K562 (cell line): Measurements from ENCODE around the gene LYZL6. TPM values are rescaled to one million over a fixed set of nuclear protein-coding genes. Genes with fewer than 3 reads are reported as not detected.

Experiments used
- ATAC-seq: fragments of 200-7000 bp; cut with Tn5 transposase; 3 replicates; pipeline ENCODE4 v1.9.1; 2020; ENCODE audit warnings: moderate library complexity
- BruUV-seq: library from RNA; stranded (reverse); fragments of 400-500 nt; replicated peaks from 2 replicates; lab custom pipeline; 2021; lab: Mats Ljungman, UMichigan
- CTCF ChIA-PET: fragments of 300-600 bp; formaldehyde crosslinking; extraction: SDS; loops from one replicate; lab custom pipeline; 2021; ENCODE audit warnings: low intra/inter-chr PET ratio; lab: Yijun Ruan, JAX
- POLR2A ChIA-PET: fragments of 300-600, 350-650 bp; sonication (Branson Sonifier 250); formaldehyde crosslinking; extraction: SDS; loops from one replicate; lab custom pipeline; 2021; ENCODE audit warnings: antibody characterized with exemption, inconsistent platforms; lab: Yijun Ruan, JAX
- DNase-seq, 4 experiments: peaks; one replicate each; pipeline versions ENCODE4 v3.0.0 to v3.0.0-alpha.2; 2011 to 2018; ENCODE audit warnings: low spot score in 3 of 4, mixed read lengths in 3 of 4; ENCODE audit errors: extremely low read depth in 1 of 4
- FAIRE-seq: peaks from 2 replicates; lab custom pipeline; 2011; peaks lifted over from hg19 to GRCh38; lab: Jason Lieb, UNC
- H2AFZ ChIP-seq: 2 replicates; pipeline ENCODE4 v1.6.0; 2011; ENCODE audit warnings: low read depth, low read length, control low read depth, inconsistent platforms
- H3K27ac ChIP-seq: fragments of 200-600 bp; 3 replicates; pipeline ENCODE4 v1.8.0; 2011; ENCODE audit warnings: low read depth, mild to moderate bottlenecking, control low read depth, inconsistent platforms, low read length, moderate library complexity, mixed read lengths; ENCODE audit errors: extremely low read depth
- H3K27me3 ChIP-seq, 2 experiments: fragments of 300-600 bp in 1 of 2; 2 replicates in 1 of 2; 3 replicates in 1 of 2; pipeline versions ENCODE4 v1.6.0 to v1.8.0; 2011; ENCODE audit warnings: inconsistent platforms in 2 of 2, low read length in 2 of 2, mild to moderate bottlenecking in 1 of 2, mixed read lengths in 1 of 2, moderate library complexity in 1 of 2; ENCODE audit not compliant: control insufficient read depth in 2 of 2, insufficient read depth in 2 of 2
- H3K36me3 ChIP-seq: fragments of 300-600 bp; 3 replicates; pipeline ENCODE4 v1.8.0; 2011; ENCODE audit warnings: mild to moderate bottlenecking, low read length, inconsistent platforms; ENCODE audit not compliant: control insufficient read depth, insufficient read depth
- H3K4me1 ChIP-seq, 2 experiments: fragments of 200-600 bp in 1 of 2; replicated peaks in 1 of 2; 2 replicates in 1 of 2; 3 replicates in 1 of 2; pipeline versions ENCODE4 v1.5.1 to v1.8.0; 2011; ENCODE audit warnings: inconsistent platforms in 2 of 2, low read length in 2 of 2, mild to moderate bottlenecking in 1 of 2, mixed read lengths in 1 of 2, moderate library complexity in 1 of 2; ENCODE audit not compliant: control insufficient read depth in 2 of 2, insufficient read depth in 2 of 2
- H3K4me2 ChIP-seq: 2 replicates; pipeline ENCODE4 v1.6.1; 2011; ENCODE audit warnings: low read length, control low read depth, inconsistent platforms, mixed read lengths; ENCODE audit not compliant: insufficient read depth
- H3K4me3 ChIP-seq: fragments of 200-600 bp; sonication (generic), shearing (Covaris generic); 2 replicates; pipeline ENCODE4 v1.5.1; 2016; ENCODE audit warnings: control low read depth, inconsistent platforms
- H3K79me2 ChIP-seq: fragments of 200-600 bp; 3 replicates; pipeline ENCODE4 v1.8.0; 2011; ENCODE audit warnings: low read length, inconsistent platforms; ENCODE audit not compliant: control insufficient read depth, insufficient read depth
- H3K9ac ChIP-seq, 2 experiments: 2 replicates each; pipeline versions ENCODE4 v1.6.0 to v1.6.1; 2011; ENCODE audit warnings: low read depth in 2 of 2, low read length in 2 of 2, control low read depth in 1 of 2, inconsistent platforms in 1 of 2, mild to moderate bottlenecking in 1 of 2, mixed read lengths in 1 of 2; ENCODE audit not compliant: insufficient read depth in 1 of 2
- H3K9me1 ChIP-seq: one replicate; pipeline ENCODE4 v1.6.0; 2011; ENCODE audit warnings: inconsistent platforms, mild to moderate bottlenecking, low read length, moderate library complexity; ENCODE audit not compliant: control insufficient read depth, insufficient read depth
- H3K9me3 ChIP-seq: replicated peaks from 2 replicates; pipeline ENCODE4 v1.5.1; 2011; ENCODE audit warnings: low read depth, low read length, inconsistent platforms; ENCODE audit not compliant: control insufficient read depth, insufficient read depth
- H4K20me1 ChIP-seq: replicated peaks from 2 replicates; pipeline ENCODE4 v1.6.1; 2011; ENCODE audit warnings: low read length, inconsistent platforms, mixed read lengths; ENCODE audit not compliant: control insufficient read depth, insufficient read depth
- BRD9 ChIP-seq: fragments of 450-650 bp; IDR thresholded peaks from 2 replicates; pipeline ENCODE4 v1.6.1; 2018; ENCODE audit warnings: low read depth; ENCODE audit not compliant: partially characterized antibody
- DIDO1 ChIP-seq: fragments of 450-650 bp; IDR thresholded peaks from 2 replicates; pipeline ENCODE4 v1.6.1; 2016; ENCODE audit warnings: low read depth, missing biosample characterization, missing genetic modification characterization
- KDM5B ChIP-seq: fragments of 200-600 bp; sonication (generic); IDR thresholded peaks from 2 replicates; pipeline ENCODE4 v1.6.1; 2012; ENCODE audit warnings: low read depth, mild to moderate bottlenecking, moderate library complexity, low read length, control low read depth, inconsistent platforms; ENCODE audit not compliant: insufficient replicate concordance
- STAT5A ChIP-seq: IDR thresholded peaks from 2 replicates; pipeline ENCODE4 v1.6.1; 2012; ENCODE audit warnings: low read length, inconsistent platforms, borderline replicate concordance
- TSC22D4 ChIP-seq: fragments of 450-650 bp; IDR thresholded peaks from 2 replicates; pipeline ENCODE4 v1.6.1; 2016; ENCODE audit warnings: missing genetic modification characterization, missing biosample characterization, control low read depth
- WGBS: fragments of 100-300 bp; shearing (Covaris generic); methylation state at CpG from one replicate; pipeline ENCODE4 v1.1.6; 2016; ENCODE audit warnings: low coverage, mixed read lengths; ENCODE audit not compliant: insufficient coverage; ENCODE audit errors: missing lambda C conversion rate; 5-methylcytosine and 5-hydroxymethylcytosine counted together
- in situ Hi-C: fragments of 300-500 bp; cut with MboI; formaldehyde crosslinking; loops from 4 replicates; pipeline ENCODE4 v1.15.0; 2018; ENCODE audit warnings: inconsistent platforms, mixed read lengths
- intact Hi-C: fragments of 100-400 bp; cut with micrococcal nuclease; formaldehyde crosslinking; loops from 2 replicates; pipeline ENCODE4 v1.14.2; 2022
- polyA plus RNA-seq, 8 experiments: library from polyadenylated mRNA; depleted of rRNA in 4 of 8; stranded (reverse) in 5 of 8; unstranded in 3 of 8; fragments of >200 nt; fragmentation: Nextera tagmentation in 2 of 8; fragmentation: Illumina TruSeq in 1 of 8; extraction: Ambion mirVana in 2 of 8; extraction: Trizol in 1 of 8; gene quantifications; 2 replicates each; pipeline versions ENCODE4 v1.2.1 to v1.2.3, GENCODE V29; 2011 to 2014; ENCODE audit warnings: inconsistent platforms in 1 of 8, missing spikeins in 1 of 8
- total RNA-seq, 7 experiments: library from RNA; depleted of rRNA in 6 of 7; stranded (reverse); fragments of >200 nt in 6 of 7; fragmentation: Illumina TruSeq in 2 of 7; extraction: Trizol in 2 of 7; gene quantifications; 2 replicates each; pipeline versions ENCODE4 v1.2.1 to v1.2.3, GENCODE V29; 2011 to 2021; ENCODE audit warnings: low replicate concordance in 1 of 7
- TF ChIP-seq, protein P1 (sequence below), 2 experiments: fragments of 450-650 bp; IDR thresholded peaks; 2 replicates each; pipeline ENCODE4 v1.6.1; 2016; ENCODE audit warnings: mild to moderate bottlenecking in 2 of 2, borderline replicate concordance in 1 of 2, low read depth in 1 of 2, moderate library complexity in 1 of 2
- TF ChIP-seq, protein P2 (sequence below): fragments of 250-450 bp; sonication (Bioruptor Pico); IDR thresholded peaks from 2 replicates; pipeline ENCODE4 v1.8.0; 2022; ENCODE audit warnings: inconsistent platforms, mild to moderate bottlenecking, moderate library complexity, borderline replicate concordance
- TF ChIP-seq, protein P3 (sequence below): fragments of 450-650 bp; formaldehyde crosslinking; IDR thresholded peaks from 2 replicates; pipeline ENCODE4 v1.4.0; 2020; ENCODE audit warnings: mild to moderate bottlenecking, moderate library complexity
- TF ChIP-seq, protein P4 (sequence below): fragments of 450-650 bp; conservative IDR thresholded peaks from 2 replicates; pipeline ENCODE4 v1.6.1; 2016; ENCODE audit warnings: missing genetic modification characterization, low read depth, mild to moderate bottlenecking, missing compliant biosample characterization, moderate library complexity

Gene LYZL6
- total and polyA plus RNA-seq, 9 of the 15 experiments (the other 6 are each of a cell fraction or from before 2014, with no cell fraction given) = not detected

DNA sequence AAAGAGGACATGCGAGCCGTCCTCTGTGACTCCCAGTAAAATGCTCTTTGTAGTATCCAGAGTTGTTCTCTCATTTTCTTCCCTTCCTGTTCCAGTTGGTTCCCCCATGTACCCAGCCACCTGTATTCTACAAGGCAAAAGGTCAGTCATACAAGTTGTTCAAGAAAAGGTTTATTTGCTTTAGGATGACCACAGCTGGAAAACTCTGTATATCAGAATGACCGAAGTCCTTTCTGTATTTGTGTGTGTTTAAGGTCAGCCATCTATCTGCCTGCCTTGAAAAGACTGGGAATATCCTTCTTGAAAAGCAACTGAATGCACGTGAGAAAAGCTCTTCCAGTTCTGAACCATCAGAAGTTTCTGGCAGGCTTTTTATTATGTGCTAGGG is 29.4 kb upstream of the LYZL6 start:
- H3K9me1 ChIP-seq = no peaks in the 10 kb centered on the region
- in situ Hi-C loops = loop anchor here (5.0 to 25.0 kb wide), 2 partner anchors 164 to 514 kb away; partner anchors contain the start of gene ZNHIT3
- no TSS peak for BruUV-seq
- ATAC-seq (no peak), FAIRE-seq (no peak), DNase-seq (no peak)
- H3K9me3 ChIP-seq = no peaks in the 10 kb centered on the region
- no peak overlapping the region for H3K4me2 ChIP-seq
- no peaks in the 10 kb centered on the region for H4K20me1 ChIP-seq
- no peak overlapping the region for H2AFZ ChIP-seq
- POLR2A ChIA-PET = interaction anchor here (0.7 to 1.2 kb wide), 3 partner anchors 87 to 482 kb away, joined by 3 to 4 read pairs (median 3); partner anchors contain the start of gene CCL5
- H3K27ac ChIP-seq = no peak overlapping the region
- intact Hi-C loops = no loop called here
- H3K9ac ChIP-seq = no peak overlapping the region
- H3K36me3 ChIP-seq = no peaks in the 10 kb centered on the region
- H3K79me2 ChIP-seq = no peaks in the 10 kb centered on the region
- H3K4me3 ChIP-seq = no peak overlapping the region
- no peaks in the 10 kb centered on the region for H3K4me1 ChIP-seq
- CTCF ChIA-PET = interaction anchor here (1.5 kb wide), 1 partner anchor 176 kb away, joined by 3 read pairs; no protein-coding TSS in a partner anchor
- WGBS = 10% methylated on average over 4 of the region's 4 CpGs
- H3K27me3 ChIP-seq = peaks cover 2 to 11% of the 10 kb centered on the region in 2 experiments; a peak in 3 of 5 replicates
- TF ChIP-seq, protein P1, sequence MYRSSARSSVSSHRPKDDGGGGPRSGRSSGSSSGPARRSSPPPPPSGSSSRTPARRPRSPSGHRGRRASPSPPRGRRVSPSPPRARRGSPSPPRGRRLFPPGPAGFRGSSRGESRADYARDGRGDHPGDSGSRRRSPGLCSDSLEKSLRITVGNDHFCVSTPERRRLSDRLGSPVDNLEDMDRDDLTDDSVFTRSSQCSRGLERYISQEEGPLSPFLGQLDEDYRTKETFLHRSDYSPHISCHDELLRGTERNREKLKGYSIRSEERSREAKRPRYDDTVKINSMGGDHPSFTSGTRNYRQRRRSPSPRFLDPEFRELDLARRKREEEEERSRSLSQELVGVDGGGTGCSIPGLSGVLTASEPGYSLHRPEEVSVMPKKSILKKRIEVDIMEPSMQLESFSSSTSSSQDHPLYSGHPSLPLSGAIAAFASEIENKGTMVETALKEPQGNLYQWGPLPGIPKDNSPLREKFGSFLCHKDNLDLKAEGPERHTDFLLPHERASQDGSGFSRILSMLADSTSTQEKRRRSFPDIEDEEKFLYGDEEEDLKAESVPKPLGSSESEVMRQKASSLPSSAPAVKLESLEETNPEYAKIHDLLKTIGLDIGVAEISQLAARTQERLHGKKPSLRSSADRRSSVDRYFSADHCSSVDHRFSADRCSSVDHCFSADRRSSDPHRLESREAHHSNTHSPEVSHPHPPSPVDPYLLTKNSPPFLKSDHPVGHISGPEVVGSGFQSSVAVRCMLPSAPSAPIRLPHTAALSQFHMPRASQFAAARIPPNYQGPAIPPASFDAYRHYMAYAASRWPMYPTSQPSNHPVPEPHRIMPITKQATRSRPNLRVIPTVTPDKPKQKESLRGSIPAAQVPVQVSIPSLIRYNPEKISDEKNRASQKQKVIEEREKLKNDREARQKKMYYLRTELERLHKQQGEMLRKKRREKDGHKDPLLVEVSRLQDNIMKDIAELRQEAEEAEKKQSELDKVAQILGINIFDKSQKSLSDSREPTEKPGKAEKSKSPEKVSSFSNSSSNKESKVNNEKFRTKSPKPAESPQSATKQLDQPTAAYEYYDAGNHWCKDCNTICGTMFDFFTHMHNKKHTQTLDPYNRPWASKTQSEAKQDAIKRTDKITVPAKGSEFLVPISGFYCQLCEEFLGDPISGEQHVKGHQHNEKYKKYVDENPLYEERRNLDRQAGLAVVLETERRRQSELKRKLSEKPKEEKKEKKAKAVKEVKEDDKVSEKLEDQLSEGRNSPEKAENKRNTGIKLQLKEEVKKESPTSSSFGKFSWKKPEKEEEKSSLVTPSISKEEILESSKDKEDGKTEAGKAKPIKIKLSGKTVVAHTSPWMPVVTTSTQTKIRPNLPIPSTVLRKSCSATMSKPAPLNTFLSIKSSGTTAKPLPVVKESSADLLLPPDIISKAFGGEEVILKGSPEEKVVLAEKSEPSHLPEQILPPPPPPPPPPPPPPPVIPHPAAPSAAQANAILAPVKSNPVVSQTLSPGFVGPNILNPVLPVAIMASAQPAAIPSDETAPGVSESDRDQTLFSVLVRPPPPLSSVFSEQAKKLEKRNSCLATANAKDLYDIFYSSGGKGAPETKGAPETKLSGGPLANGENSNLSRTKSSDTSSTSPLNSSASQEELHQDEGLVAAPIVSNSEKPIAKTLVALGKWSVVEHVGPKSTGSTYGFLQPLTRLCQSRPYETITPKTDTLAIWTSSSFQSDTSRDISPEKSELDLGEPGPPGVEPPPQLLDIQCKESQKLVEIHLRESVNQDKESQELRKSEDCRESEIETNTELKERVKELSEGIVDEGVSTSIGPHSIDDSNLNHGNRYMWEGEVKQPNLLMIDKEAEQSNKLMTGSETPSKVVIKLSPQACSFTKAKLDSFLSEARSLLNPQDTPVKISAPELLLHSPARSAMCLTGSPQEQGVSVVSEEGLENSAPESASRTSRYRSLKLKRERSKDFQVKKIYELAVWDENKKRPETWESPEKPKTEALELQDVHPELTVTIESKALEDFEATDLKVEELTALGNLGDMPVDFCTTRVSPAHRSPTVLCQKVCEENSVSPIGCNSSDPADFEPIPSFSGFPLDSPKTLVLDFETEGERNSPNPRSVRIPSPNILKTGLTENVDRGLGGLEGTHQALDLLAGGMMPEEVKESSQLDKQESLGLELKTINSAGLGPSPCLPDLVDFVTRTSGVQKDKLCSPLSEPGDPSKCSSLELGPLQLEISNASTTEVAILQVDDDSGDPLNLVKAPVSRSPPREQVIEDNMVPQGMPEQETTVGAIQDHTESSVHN (IDR thresholded peaks at IDR 0.05; ENCODE audit: borderline replicate concordance in 1 of 2, low read depth in 1 of 2) = no peak
- TF ChIP-seq, protein P2, sequence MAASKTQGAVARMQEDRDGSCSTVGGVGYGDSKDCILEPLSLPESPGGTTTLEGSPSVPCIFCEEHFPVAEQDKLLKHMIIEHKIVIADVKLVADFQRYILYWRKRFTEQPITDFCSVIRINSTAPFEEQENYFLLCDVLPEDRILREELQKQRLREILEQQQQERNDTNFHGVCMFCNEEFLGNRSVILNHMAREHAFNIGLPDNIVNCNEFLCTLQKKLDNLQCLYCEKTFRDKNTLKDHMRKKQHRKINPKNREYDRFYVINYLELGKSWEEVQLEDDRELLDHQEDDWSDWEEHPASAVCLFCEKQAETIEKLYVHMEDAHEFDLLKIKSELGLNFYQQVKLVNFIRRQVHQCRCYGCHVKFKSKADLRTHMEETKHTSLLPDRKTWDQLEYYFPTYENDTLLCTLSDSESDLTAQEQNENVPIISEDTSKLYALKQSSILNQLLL (CRISPR knock-in tag) = no peak
- TF ChIP-seq TSC22D4 (tag) = no peak
- TF ChIP-seq, protein P3, sequence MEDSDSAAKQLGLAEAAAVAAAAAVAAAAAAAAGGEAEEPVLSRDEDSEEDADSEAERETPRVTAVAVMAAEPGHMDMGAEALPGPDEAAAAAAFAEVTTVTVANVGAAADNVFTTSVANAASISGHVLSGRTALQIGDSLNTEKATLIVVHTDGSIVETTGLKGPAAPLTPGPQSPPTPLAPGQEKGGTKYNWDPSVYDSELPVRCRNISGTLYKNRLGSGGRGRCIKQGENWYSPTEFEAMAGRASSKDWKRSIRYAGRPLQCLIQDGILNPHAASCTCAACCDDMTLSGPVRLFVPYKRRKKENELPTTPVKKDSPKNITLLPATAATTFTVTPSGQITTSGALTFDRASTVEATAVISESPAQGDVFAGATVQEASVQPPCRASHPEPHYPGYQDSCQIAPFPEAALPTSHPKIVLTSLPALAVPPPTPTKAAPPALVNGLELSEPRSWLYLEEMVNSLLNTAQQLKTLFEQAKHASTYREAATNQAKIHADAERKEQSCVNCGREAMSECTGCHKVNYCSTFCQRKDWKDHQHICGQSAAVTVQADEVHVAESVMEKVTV (CRISPR knock-in tag) = no peak
- TF ChIP-seq STAT5A = no peak
- TF ChIP-seq KDM5B = no peak
- TF ChIP-seq, protein P4, sequence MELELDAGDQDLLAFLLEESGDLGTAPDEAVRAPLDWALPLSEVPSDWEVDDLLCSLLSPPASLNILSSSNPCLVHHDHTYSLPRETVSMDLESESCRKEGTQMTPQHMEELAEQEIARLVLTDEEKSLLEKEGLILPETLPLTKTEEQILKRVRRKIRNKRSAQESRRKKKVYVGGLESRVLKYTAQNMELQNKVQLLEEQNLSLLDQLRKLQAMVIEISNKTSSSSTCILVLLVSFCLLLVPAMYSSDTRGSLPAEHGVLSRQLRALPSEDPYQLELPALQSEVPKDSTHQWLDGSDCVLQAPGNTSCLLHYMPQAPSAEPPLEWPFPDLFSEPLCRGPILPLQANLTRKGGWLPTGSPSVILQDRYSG (tag) = no peak
- no peak for TF ChIP-seq DIDO1 (tag)
- no peak for TF ChIP-seq BRD9
